AG10803 (cell line): ENCODE data around the gene CRACR2A.

Experiments used
- DNase-seq: peaks from one replicate; pipeline ENCODE4 v3.0.0; 2010; ENCODE audit warnings: low read depth
- H3K4me3 ChIP-seq: 2 replicates; pipeline ENCODE4 v1.5.1; 2011; ENCODE audit warnings: mild to moderate bottlenecking, low read length, control low read depth
- CTCF ChIP-seq: conservative IDR thresholded peaks from 2 replicates; pipeline ENCODE4 v1.5.1; 2011; ENCODE audit warnings: mild to moderate bottlenecking, low read length, control low read depth, inconsistent platforms

CRACR2A gene

GRCh38 chr12:3587402-3588013 lies 165.4 kb downstream of the CRACR2A start:
- DNase-seq, result no peak
- H3K4me3 ChIP-seq, result no peak overlapping the region
- TF ChIP-seq CTCF, result no peak

- no peak for DNase-seq
- TF ChIP-seq CTCF, result no peak
- no peak overlapping the region for H3K4me3 ChIP-seq
Observed at GRCh38 chr12:3583656-3584334, 169.1 kb downstream of the CRACR2A start.

- DNase-seq, result no peak
- no peak for TF ChIP-seq CTCF
- no peak overlapping the region for H3K4me3 ChIP-seq
Observed at GRCh38 chr12:3580094-3580749, 172.7 kb downstream of the CRACR2A start.

GRCh38 chr12:3579446-3580093 lies 173.3 kb downstream of the CRACR2A start:
- TF ChIP-seq CTCF, result no peak
- H3K4me3 ChIP-seq, result no peak overlapping the region
- DNase-seq, result no peak

- no peak for DNase-seq
- H3K4me3 ChIP-seq, result no peak overlapping the region
- no peak for TF ChIP-seq CTCF
Observed at GRCh38 chr12:3578557-3578956, 174.4 kb downstream of the CRACR2A start.

GRCh38 chr12:3576891-3577290 lies 176.0 kb downstream of the CRACR2A start:
- no peak for DNase-seq
- H3K4me3 ChIP-seq, result no peak overlapping the region
- no peak for TF ChIP-seq CTCF
